Type B pancreatic cell (in vitro differentiated cells): ENCODE measurements around the gene CCDC106. TPM values are rescaled to one million over a fixed set of nuclear protein-coding genes. Genes with fewer than 3 reads are reported as not detected.

Experiments used
- DNase-seq: peaks from one replicate; pipeline ENCODE4 v3.0.0; 2021; ENCODE audit warnings: mixed read lengths; ENCODE audit not compliant: unreplicated experiment; ENCODE audit errors: extremely low spot score
- H3K27ac Mint-ChIP-seq: 2 replicates; pipeline ENCODE4 v1.8.0; 2021; ENCODE audit warnings: mild to moderate bottlenecking, mixed read lengths
- H3K27me3 Mint-ChIP-seq: 2 replicates; pipeline ENCODE4 v1.8.0; 2021; ENCODE audit warnings: mixed read lengths
- H3K36me3 Mint-ChIP-seq: 2 replicates; pipeline ENCODE4 v1.8.0; 2021; ENCODE audit warnings: mixed read lengths
- H3K4me1 Mint-ChIP-seq: one replicate; pipeline ENCODE4 v1.8.0; 2021; ENCODE audit warnings: mixed read lengths; ENCODE audit not compliant: unreplicated experiment
- H3K4me3 Mint-ChIP-seq: 2 replicates; pipeline ENCODE4 v1.8.0; 2021; ENCODE audit warnings: mild to moderate bottlenecking, mixed read lengths
- H3K9me3 Mint-ChIP-seq: 2 replicates; pipeline ENCODE4 v1.8.0; 2021; ENCODE audit warnings: mixed read lengths
- total RNA-seq: library from RNA; stranded (reverse); gene quantifications from 2 replicates; pipeline ENCODE4 v1.2.1, GENCODE V29; 2021; ENCODE audit warnings: low replicate concordance
- TF ChIP-seq, protein P1 (sequence below): fragments of 200-600 bp; sonication (generic); conservative IDR thresholded peaks from 2 replicates; pipeline ENCODE4 v1.5.0; 2021; ENCODE audit warnings: antibody characterized with exemption, mild to moderate bottlenecking

The CCDC106 gene
- total RNA-seq, 1 donor from 2014 or later, result 18.1 TPM

DNA sequence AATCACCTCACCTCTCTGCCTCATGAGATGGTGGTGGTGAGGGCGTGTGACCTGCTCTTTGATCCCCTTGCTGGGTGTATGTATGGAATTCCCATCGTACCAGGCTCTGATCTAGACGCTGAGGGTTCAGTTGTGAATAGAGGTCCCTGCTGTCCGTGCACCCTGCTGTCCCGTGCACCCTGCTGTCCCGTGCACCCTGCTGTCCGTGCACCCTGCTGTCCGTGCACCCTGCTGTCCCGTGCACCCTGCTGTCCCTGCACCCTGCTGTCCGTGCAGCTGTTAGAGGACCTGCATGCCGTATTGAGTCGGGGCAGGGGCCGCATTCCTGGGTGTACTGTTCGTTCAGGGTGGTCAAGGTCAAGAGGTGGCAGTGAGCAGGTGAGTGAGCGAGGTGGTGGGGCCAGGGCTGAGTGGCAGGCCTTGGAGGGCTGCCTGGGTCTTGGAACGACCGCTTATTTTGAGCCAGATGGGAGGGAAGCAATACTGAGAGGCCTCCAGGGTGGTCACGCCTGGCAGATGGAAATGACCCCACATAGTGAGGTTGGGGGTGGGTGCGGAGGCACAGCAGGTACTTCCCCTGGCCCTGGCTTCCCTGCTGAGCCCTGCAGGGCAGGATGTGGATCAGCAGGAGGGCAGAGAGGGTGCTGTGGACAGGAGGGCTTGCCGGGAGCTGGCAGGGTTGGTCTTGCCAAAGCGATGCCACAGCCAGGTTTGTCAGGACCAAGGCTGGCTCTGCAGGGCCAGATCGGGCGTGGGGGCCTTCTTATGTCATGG lies 22.5 kb downstream of the CCDC106 start:
- Mint-ChIP-seq H3K27ac (no peak overlapping the region), H3K4me3 (no peak overlapping the region), H3K36me3 (peaks cover 1% of the 10 kb centered on the region), H3K27me3 (no peaks in the 10 kb centered on the region), H3K4me1 (peaks cover 5% of the 10 kb centered on the region), H3K9me3 (no peaks in the 10 kb centered on the region)
- TF ChIP-seq, protein P1, sequence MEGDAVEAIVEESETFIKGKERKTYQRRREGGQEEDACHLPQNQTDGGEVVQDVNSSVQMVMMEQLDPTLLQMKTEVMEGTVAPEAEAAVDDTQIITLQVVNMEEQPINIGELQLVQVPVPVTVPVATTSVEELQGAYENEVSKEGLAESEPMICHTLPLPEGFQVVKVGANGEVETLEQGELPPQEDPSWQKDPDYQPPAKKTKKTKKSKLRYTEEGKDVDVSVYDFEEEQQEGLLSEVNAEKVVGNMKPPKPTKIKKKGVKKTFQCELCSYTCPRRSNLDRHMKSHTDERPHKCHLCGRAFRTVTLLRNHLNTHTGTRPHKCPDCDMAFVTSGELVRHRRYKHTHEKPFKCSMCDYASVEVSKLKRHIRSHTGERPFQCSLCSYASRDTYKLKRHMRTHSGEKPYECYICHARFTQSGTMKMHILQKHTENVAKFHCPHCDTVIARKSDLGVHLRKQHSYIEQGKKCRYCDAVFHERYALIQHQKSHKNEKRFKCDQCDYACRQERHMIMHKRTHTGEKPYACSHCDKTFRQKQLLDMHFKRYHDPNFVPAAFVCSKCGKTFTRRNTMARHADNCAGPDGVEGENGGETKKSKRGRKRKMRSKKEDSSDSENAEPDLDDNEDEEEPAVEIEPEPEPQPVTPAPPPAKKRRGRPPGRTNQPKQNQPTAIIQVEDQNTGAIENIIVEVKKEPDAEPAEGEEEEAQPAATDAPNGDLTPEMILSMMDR, result no peak
- peak; percentile 87 for DNase-seq

DNA sequence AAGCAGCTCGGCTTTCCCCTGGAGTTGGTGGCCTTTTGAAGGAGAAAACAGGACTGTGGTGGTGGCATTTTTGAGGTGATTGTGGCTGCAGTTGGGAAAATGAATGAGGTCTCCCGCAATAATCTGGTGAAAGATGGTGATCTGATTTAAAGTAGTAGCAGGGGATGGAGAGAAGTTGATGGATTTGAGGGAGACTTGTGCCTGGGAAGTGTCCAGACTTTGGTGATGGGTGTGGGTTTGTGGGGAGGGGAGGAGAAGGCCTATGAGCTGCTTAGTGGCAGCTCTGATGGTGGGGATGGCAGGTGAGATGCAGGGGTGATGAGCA lies 23.0 kb downstream of the CCDC106 start:
- Mint-ChIP-seq H3K27ac (no peak overlapping the region), H3K4me3 (no peak overlapping the region), H3K4me1 (peaks cover 5% of the 10 kb centered on the region), H3K9me3 (no peaks in the 10 kb centered on the region), H3K36me3 (peaks cover 4% of the 10 kb centered on the region), H3K27me3 (no peaks in the 10 kb centered on the region)
- TF ChIP-seq, protein P1, result no peak
- no peak for DNase-seq

DNA sequence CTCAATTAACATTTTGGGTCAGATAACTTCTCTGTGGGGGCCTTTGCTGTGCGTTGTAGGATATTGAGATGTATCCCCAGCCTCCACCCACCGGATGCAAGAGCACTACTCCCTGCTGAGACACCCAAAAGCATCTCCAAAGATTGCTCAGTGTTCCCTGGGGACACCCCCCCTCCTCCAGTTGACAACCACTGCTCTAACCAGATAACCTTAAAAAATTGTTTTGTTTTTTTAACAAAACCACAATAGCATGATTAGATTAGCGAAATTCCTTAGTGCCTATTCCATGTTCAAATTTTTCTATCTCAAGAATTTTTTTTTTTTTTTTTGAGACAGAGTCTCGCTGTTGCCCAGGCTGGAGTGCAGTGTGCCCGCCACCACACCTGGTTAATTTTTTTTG lies 24.4 kb downstream of the CCDC106 start:
- TF ChIP-seq, protein P1, result no peak

DNA sequence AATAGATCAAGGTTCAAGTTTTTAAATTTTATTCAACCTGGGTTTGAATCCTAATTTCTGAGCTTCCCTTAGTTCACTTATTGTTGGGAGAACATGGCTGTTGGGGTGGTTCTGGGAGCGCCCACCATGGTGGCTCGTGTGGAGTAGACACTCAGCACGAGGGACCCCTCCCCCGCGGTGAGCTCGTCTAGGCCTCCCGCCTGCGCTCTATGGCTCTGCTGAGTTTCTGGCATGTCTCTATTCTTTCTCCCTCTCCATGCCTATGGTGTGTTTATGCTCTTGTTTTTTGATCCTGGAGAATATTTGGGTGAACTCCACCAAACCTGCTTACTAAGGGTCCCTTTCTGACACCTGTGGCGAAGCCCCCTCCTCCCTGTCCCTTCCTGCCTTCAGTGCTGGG lies 25.5 kb downstream of the CCDC106 start:
- Mint-ChIP-seq H3K36me3 (peaks cover 4% of the 10 kb centered on the region), H3K4me3 (peak overlapping the region; percentile 69), H3K4me1 (peaks cover 22% of the 10 kb centered on the region), H3K27ac (peak overlapping the region; percentile 57), H3K27me3 (no peaks in the 10 kb centered on the region), H3K9me3 (no peaks in the 10 kb centered on the region)
- no peak for DNase-seq
- TF ChIP-seq, protein P1, result no peak

More for the DNA sequence above, 24.4 kb downstream of the CCDC106 start:
- Mint-ChIP-seq H3K4me1 (peaks cover 17% of the 10 kb centered on the region), H3K9me3 (no peaks in the 10 kb centered on the region), H3K4me3 (peak overlapping the region; percentile 57), H3K27ac (no peak overlapping the region), H3K27me3 (no peaks in the 10 kb centered on the region), H3K36me3 (peaks cover 4% of the 10 kb centered on the region)
- DNase-seq, result no peak

DNA sequence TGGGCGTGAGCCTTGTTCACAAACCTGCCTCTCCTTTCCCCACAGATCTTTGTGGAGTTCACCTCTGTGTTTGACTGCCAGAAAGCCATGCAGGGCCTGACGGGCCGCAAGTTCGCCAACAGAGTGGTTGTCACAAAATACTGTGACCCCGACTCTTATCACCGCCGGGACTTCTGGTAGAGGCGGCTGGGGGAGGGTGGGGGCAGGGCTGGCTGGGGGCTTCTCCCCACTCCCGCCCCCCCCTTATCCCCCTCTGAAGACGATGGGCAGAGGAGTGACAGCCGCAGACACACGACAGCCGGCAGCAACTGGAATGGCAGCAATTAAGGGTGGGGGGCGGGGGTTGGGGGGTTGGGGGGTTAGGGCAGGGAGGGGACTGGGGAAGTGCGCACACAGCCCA lies 25.9 kb downstream of the CCDC106 start:
- H3K9me3 Mint-ChIP-seq, result no peaks in the 10 kb centered on the region
- peaks cover 22% of the 10 kb centered on the region for H3K4me1 Mint-ChIP-seq
- H3K27ac Mint-ChIP-seq, result peak overlapping the region; percentile 57
- H3K27me3 Mint-ChIP-seq, result no peaks in the 10 kb centered on the region
- no peak for DNase-seq
- H3K36me3 Mint-ChIP-seq, result peaks cover 4% of the 10 kb centered on the region
- H3K4me3 Mint-ChIP-seq, result peak overlapping the region; percentile 69
- TF ChIP-seq, protein P1, result no peak
